HUES64 (cell line): ENCODE measurements around the gene GNLY.
"Not testable (repeated sequence)": the region's sequence is repeated elsewhere in the genome, so short reads cannot be mapped to it uniquely, and the experiment has no call there.

ENCODE experiments used
- H3K27ac ChIP-seq: 2 replicates; pipeline ENCODE4 v1.7.0; 2013; ENCODE audit warnings: low read depth, low read length, inconsistent platforms
- H3K27me3 ChIP-seq: 2 replicates; pipeline ENCODE4 v1.6.1; 2013; ENCODE audit warnings: mild to moderate bottlenecking, low read length; ENCODE audit not compliant: insufficient read depth
- H3K36me3 ChIP-seq: 2 replicates; pipeline ENCODE4 v1.6.1; 2013; ENCODE audit warnings: mild to moderate bottlenecking, low read length; ENCODE audit not compliant: insufficient read depth
- H3K4me1 ChIP-seq: 2 replicates; pipeline ENCODE4 v1.6.1; 2013; ENCODE audit warnings: mild to moderate bottlenecking, low read length, moderate library complexity; ENCODE audit not compliant: insufficient read depth
- H3K4me3 ChIP-seq: 2 replicates; pipeline ENCODE4 v1.5.1; 2013; ENCODE audit warnings: mild to moderate bottlenecking, low read length, moderate library complexity
- H3K9ac ChIP-seq: 2 replicates; pipeline ENCODE4 v1.6.1; 2013; ENCODE audit warnings: mild to moderate bottlenecking, low read depth, low read length
- H3K9me3 ChIP-seq: 2 replicates; pipeline ENCODE4 v1.6.1; 2013; ENCODE audit warnings: low read depth, low read length; ENCODE audit not compliant: insufficient read depth
- whole genome bisulfite sequencing: fragments of 150-250, 120-280 bp; methylation state at CpG from one replicate; pipeline ENCODE4 v1.1.7; 2013; ENCODE audit warnings: missing lambda C conversion rate; 5-methylcytosine and 5-hydroxymethylcytosine counted together

GNLY gene

DNA sequence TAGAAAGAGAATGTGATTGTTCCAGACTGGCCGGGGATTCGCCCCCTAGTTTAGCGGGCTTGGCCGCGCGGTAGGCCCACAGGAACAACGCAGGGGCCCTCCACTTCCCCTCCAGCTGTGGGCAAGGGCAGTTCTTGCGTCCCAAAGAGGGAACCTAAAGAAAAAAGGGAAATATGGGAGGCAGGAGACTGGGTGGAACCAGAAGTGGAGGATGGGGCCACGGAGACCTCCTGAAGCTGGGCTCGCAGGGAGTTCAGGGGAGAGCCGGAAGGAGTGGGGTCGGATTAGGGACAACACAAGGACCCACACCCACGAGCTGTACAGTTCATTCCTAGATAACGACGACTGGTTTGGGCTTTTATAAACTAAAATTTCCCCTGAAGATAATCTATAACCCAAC, 18.2 kb downstream of the GNLY start:
- Histone ChIP-seq H3K27ac (no peak overlapping the region), H3K9ac (no peak overlapping the region), H3K4me1 (no peaks in the 10 kb centered on the region), H3K27me3 (peaks cover 7% of the 10 kb centered on the region; the same call in 1 of the 2 replicates), H3K4me3 (no peak overlapping the region), H3K9me3 (no peaks in the 10 kb centered on the region), H3K36me3 (no peaks in the 10 kb centered on the region)
- WGBS = 93% methylated on average over 15 of the region's 15 CpGs

GRCh38 chr2:85712849-85713612, 18.9 kb downstream of the GNLY start:
- Histone ChIP-seq H3K9me3 (no peaks in the 10 kb centered on the region), H3K4me3 (no peak overlapping the region), H3K27ac (no peak overlapping the region), H3K27me3 (peaks cover under 1% of the 10 kb centered on the region; the same call in 1 of the 2 replicates), H3K9ac (no peak overlapping the region), H3K36me3 (no peaks in the 10 kb centered on the region), H3K4me1 (no peaks in the 10 kb centered on the region; the same call in 1 of the 2 replicates)
- 89% methylated on average over 9 of the region's 9 CpGs for WGBS

DNA sequence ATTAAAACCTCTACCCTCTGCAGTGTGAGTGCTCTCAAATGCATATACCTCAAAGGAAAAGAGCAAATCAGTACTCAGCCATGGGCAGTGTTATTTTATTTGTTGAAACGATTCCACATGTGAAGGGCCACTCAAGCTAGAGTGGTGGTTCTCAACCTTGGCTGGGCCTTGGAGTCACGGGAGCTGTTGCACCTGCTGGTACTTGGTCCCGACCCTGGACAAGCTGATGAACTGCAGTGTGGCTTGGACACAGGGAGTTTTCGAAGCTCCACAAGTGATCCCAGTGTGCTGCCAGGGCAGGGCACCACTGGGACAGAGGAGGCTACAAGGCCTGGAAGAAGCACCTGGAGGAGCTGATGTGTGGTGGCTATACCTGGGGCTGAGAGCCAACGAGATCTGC, 19.7 kb downstream of the GNLY start:
- WGBS = 91% methylated on average over 5 of the region's 5 CpGs
- Histone ChIP-seq H3K4me1 (no peaks in the 10 kb centered on the region; the same call in 1 of the 2 replicates), H3K27ac (no peak overlapping the region), H3K9me3 (no peaks in the 10 kb centered on the region), H3K4me3 (no peak overlapping the region), H3K36me3 (no peaks in the 10 kb centered on the region), H3K27me3 (no peaks in the 10 kb centered on the region), H3K9ac (no peak overlapping the region)

GRCh38 chr2:85714421-85714820, 20.3 kb downstream of the GNLY start:
- H3K27me3 ChIP-seq, H3K27ac ChIP-seq, H3K9me3 ChIP-seq, H3K9ac ChIP-seq, H3K36me3 ChIP-seq, H3K4me3 ChIP-seq, H3K4me1 ChIP-seq: not testable (repeated sequence)
- 91% methylated on average over 7 of the region's 7 CpGs for WGBS

DNA sequence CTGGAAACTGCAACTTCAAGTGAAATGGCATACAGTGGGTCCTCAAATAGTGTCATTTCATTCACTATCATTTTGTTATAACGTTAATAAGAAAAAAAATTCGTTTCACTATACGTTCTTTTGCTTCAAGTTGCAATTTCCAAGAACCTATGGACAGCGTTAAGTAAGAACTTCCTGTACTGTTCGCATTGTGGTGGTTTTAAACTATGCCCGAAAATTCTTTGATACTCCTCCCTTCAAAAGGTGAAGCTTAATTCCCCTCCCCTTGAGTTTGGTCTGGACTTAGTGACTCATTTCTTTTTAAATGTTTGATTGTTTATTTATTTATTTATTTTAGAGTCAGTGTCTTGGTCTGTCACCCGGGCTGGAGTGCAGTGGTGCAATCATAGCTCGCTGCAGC, 20.7 kb downstream of the GNLY start:
- no peaks in the 10 kb centered on the region for H3K9me3 ChIP-seq
- H3K4me1 ChIP-seq = no peaks in the 10 kb centered on the region; the same call in 1 of the 2 replicates
- H3K36me3 ChIP-seq = no peaks in the 10 kb centered on the region
- no peak overlapping the region for H3K4me3 ChIP-seq
- H3K27me3 ChIP-seq = no peaks in the 10 kb centered on the region
- WGBS = 92% methylated on average over 8 of the region's 8 CpGs
- H3K27ac ChIP-seq = no peak overlapping the region
- no peak overlapping the region for H3K9ac ChIP-seq

- Histone ChIP-seq H3K9ac (no peak overlapping the region), H3K4me1 (no peaks in the 10 kb centered on the region; the same call in 1 of the 2 replicates), H3K4me3 (no peak overlapping the region), H3K27ac (no peak overlapping the region), H3K27me3 (no peaks in the 10 kb centered on the region), H3K9me3 (no peaks in the 10 kb centered on the region), H3K36me3 (no peaks in the 10 kb centered on the region)
- WGBS = 89% methylated on average over 13 of the region's 13 CpGs
Measured at GRCh38 chr2:85716346-85716914, 22.3 kb downstream of the GNLY start.

- WGBS = 80% methylated on average over 15 of the region's 15 CpGs
Measured at GRCh38 chr2:85717308-85718008, 23.3 kb downstream of the GNLY start.

DNA sequence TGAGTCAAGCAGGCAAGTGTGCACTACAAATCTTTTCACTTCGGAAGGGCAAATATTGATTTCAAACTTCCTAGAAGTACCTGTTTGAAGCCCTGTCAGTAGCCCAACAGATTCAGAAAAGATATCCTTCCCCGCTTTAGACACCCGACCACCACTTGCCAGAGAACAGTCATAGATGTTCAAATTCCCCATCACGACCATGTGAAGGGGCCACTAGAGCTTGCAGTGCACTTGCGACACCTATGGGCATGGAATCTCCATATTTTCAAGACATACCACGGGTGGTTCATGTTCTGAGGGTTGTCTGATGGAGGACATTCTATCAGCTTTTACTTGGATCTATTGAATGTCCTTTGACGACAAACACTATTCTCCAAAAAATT, 23.8 kb downstream of the GNLY start:
- Histone ChIP-seq H3K4me1 (no peaks in the 10 kb centered on the region; the same call in 1 of the 2 replicates), H3K9me3 (no peaks in the 10 kb centered on the region), H3K27ac (no peak overlapping the region), H3K9ac (no peak overlapping the region), H3K27me3 (no peaks in the 10 kb centered on the region), H3K36me3 (no peaks in the 10 kb centered on the region), H3K4me3 (no peak overlapping the region)
- 86% methylated on average over 7 of the region's 7 CpGs for WGBS

More at GRCh38 chr2:85717308-85718008, 23.3 kb downstream of the GNLY start:
- no peaks in the 10 kb centered on the region for H3K27me3 ChIP-seq
- H3K4me3 ChIP-seq = no peak overlapping the region
- H3K36me3 ChIP-seq = no peaks in the 10 kb centered on the region
- no peak overlapping the region for H3K9ac ChIP-seq
- no peak overlapping the region for H3K27ac ChIP-seq
- H3K4me1 ChIP-seq = no peaks in the 10 kb centered on the region; the same call in 1 of the 2 replicates
- no peaks in the 10 kb centered on the region for H3K9me3 ChIP-seq

DNA sequence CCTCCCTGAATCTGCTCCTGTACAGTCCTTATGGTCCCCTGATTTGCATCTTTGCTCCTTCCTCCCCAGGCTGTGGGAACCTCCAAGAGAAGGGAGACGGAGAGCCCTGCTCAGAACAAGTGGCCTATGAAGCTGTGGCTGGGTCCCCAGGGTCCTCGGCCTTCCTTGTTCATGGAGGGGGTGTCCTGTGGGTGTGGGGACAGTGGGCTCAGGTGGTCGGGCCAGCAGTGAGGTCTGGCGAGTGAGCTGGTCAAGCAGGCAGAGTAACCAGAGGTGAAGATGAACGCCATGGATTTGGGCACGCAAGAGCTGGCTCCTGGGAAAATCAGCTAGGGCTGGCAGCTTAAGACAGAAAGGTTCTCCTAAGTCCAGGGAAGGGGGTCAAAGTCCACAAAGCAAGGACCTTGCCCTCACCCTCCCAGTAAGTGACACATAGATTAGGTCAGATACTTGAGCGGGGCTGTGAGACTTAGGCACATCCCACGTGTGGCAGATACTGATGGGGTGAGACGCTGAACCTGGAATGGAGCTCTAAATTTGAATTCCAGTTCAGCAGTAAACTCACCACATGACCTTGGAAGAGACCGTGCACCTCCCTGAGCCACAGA, 24.8 kb downstream of the GNLY start:
- Histone ChIP-seq H3K27ac (no peak overlapping the region), H3K4me1 (no peaks in the 10 kb centered on the region; the same call in 1 of the 2 replicates), H3K9ac (no peak overlapping the region), H3K4me3 (no peak overlapping the region), H3K27me3 (no peaks in the 10 kb centered on the region), H3K36me3 (no peaks in the 10 kb centered on the region), H3K9me3 (no peaks in the 10 kb centered on the region)
- WGBS = 92% methylated on average over 10 of the region's 10 CpGs

DNA sequence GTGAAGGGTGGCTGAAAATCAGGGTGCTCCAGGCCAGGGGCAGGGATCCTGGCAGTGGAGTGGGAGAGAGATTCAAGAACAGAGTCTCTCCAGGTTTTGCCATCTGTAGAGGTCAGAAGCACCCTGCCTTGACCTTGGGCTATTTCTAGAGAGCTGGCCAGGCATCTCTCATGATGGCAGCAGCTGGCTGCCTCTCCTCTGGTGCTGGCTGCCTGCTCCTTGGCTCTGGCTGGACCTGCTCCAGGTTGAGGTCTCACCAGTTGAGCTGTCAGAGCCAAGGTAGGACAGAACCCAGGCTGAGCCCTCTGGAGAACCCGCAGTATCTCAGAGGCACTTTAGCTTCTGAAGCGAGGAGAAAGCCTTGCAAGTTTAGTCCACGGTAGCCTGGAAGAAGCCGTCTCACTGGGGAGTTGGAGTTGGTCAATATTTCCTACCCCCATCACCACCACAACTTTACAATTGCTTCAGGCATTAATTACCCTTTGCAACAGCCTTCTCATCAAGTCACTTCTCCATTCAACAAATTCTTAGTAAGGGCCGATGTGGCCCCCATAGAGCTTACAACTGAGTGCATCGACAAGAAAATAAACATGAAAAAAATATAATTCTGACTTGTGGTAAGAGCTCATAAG, 25.6 kb downstream of the GNLY start:
- Histone ChIP-seq H3K9ac (no peak overlapping the region), H3K4me1 (no peaks in the 10 kb centered on the region; the same call in 1 of the 2 replicates), H3K9me3 (no peaks in the 10 kb centered on the region), H3K27ac (no peak overlapping the region), H3K4me3 (no peak overlapping the region), H3K36me3 (no peaks in the 10 kb centered on the region), H3K27me3 (no peaks in the 10 kb centered on the region)
- WGBS = 88% methylated on average over 6 of the region's 6 CpGs
